Measurements from ENCODE around the gene WNT7B.

Gene WNT7B

DNA sequence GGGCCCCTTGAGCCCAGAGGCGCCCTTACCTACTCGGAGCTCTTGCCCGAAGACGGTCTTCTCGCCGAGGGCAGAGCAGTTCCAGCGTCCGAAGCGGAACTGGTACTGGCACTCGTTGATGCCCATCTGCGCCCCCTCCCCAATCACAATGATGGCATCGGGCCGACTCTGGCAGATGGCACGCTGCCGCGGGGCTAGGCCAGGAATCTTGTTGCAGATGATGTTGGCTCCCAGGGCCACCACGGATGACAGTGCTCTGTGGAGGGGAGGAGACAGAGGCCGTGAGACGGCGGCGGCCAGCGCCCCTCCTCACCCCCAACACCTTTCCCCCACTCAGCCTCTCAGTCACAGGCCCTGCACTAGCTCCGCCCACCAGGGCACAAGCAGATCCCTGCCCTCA, 27.1 kb downstream of the WNT7B start:
- TF ChIP-seq CTCF (IDR thresholded peaks at IDR 0.05; ENCODE audit: control extremely low read depth, extremely low read depth, low read depth, missing control alignments), result no peak
- no peak for DNase-seq (ENCODE audit: extremely low spot score)
- POLR2A ChIA-PET, result no interaction called here
- CTCF ChIA-PET, result no interaction called here

DNA sequence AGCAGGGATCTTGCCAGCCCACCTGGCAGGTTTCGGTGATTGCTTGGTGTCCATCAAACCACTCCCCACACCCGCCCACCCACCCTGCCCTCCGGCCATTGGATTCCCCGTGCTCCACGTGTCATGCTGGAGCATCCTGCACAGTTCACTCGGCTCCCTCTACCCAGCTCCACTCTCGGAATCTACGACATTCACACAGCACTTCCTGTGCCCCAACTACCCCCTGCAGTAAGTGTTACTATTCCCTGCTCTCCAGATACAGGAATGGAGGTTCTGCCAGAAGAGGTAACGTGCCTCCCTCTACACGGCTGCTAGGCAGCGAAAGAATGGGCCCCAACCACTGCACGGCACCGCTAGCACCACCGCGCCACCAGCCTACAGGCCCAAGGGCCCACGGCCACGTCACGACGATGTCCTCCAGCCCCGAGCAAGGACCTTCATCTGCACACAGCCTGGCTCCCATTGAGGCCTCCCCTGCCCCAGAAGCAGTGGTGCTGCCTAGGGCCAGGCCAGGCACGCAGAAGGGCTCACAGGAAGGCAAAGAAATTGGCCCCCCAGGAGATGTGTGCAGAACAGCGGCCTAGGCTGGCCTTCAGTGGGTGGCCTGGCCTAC, 27.6 kb downstream of the WNT7B start:
- DNase-seq (ENCODE audit: extremely low spot score), result no peak
- ChIA-PET POLR2A (no interaction called here), CTCF (no interaction called here)
- TF ChIP-seq CTCF (IDR thresholded peaks at IDR 0.05; ENCODE audit: control extremely low read depth, extremely low read depth, low read depth, missing control alignments), result no peak

DNA sequence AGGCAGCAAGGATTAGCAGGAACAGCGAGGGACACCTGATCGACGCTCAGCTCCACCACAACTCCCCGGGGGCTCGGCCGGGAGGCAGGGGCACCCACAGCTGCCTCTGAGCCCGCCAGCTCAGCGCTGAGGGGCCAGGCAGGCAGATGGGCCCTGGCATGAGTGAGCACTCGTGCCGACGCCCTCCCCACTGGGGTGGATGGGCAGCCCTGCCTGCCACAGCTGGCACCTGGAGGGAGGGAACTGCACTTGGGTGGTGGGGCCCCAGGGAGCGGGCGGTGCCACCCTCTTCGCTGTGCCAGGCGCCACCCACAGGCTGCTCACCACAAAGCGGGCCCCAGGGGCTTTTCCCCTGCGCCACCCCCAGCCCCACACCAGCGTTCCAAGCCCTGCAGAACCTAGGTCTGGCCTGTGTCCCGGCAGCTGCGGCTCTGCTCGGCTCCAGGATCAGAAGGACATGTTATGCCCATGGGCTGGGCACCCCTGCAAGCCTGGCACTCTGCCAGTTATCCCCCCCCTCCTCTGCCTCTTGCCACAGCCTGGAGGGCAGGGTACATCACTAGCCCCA, 28.8 kb downstream of the WNT7B start:
- no peak for TF ChIP-seq CTCF (IDR thresholded peaks at IDR 0.05; ENCODE audit: control extremely low read depth, extremely low read depth, low read depth, missing control alignments)

GRCh38 chr22:45946805-45947600, 30.0 kb downstream of the WNT7B start:
- TF ChIP-seq CTCF (IDR thresholded peaks at IDR 0.05; ENCODE audit: control extremely low read depth, extremely low read depth, low read depth, missing control alignments), result no peak
- POLR2A ChIA-PET, result no interaction called here
- DNase-seq (ENCODE audit: extremely low spot score), result no peak
- CTCF ChIA-PET, result interaction anchor here (0.7 to 1.4 kb wide), 2 partner anchors 170 to 302 kb away, joined by 4 to 5 read pairs; no protein-coding TSS in a partner anchor

More for the DNA sequence above, 28.8 kb downstream of the WNT7B start:
- CTCF ChIA-PET, result interaction anchor here (0.7 to 1.4 kb wide), 2 partner anchors 169 to 303 kb away, joined by 4 to 5 read pairs; no protein-coding TSS in a partner anchor
- POLR2A ChIA-PET, result no interaction called here
- no peak for DNase-seq (ENCODE audit: extremely low spot score)

GRCh38 chr22:45945621-45946106, 31.3 kb downstream of the WNT7B start:
- ChIA-PET POLR2A (no interaction called here), CTCF (no interaction called here)
- no peak for TF ChIP-seq CTCF (IDR thresholded peaks at IDR 0.05; ENCODE audit: control extremely low read depth, extremely low read depth, low read depth, missing control alignments)
- DNase-seq (ENCODE audit: extremely low spot score), result no peak

GRCh38 chr22:45942787-45943493, 34.0 kb downstream of the WNT7B start:
- POLR2A ChIA-PET, result no interaction called here
- CTCF ChIA-PET, result no interaction called here
- no peak for TF ChIP-seq CTCF (IDR thresholded peaks at IDR 0.05; ENCODE audit: control extremely low read depth, extremely low read depth, low read depth, missing control alignments)
- DNase-seq (ENCODE audit: extremely low spot score), result no peak
